Esophagus squamous epithelium (tissue), 5 donors: ENCODE measurements around the gene EHD4. TPM values are rescaled to one million over a fixed set of nuclear protein-coding genes. Genes with fewer than 3 reads are reported as not detected.

Source experiments
- DNase-seq: peaks from one replicate; lab custom pipeline; 2025; lab: John Stamatoyannopoulos, UW
- H3K27ac ChIP-seq, 4 donors: fragments of 200-600 bp; sonication (generic); one replicate each; pipeline ENCODE4 v1.5.1; 2016 to 2019; ENCODE audit warnings: mild to moderate bottlenecking in 1 of 4
- H3K27me3 ChIP-seq, 4 donors: fragments of 200-600 bp; sonication (generic); 1 replicate in 3 of 4; 2 replicates in 1 of 4; pipeline versions ENCODE4 v1.5.1 to v1.6.0; 2017 to 2021; ENCODE audit warnings: antibody characterized with exemption in 1 of 4
- H3K36me3 ChIP-seq, 3 donors: fragments of 200-600 bp; sonication (generic); one replicate each; pipeline ENCODE4 v1.5.1; 2016 to 2019
- H3K4me1 ChIP-seq, 3 donors: fragments of 200-600 bp; sonication (generic); one replicate each; pipeline ENCODE4 v1.5.1; 2017 to 2019
- H3K4me3 ChIP-seq, 4 donors: fragments of 200-600 bp; sonication (generic); 1 replicate in 3 of 4; 2 replicates in 1 of 4; pipeline ENCODE4 v1.5.1; 2016 to 2019; ENCODE audit warnings: mild to moderate bottlenecking in 2 of 4, moderate library complexity in 1 of 4
- H3K9me3 ChIP-seq, 3 donors: fragments of 200-600 bp; sonication (generic); one replicate each; pipeline ENCODE4 v1.5.1; 2016 to 2019
- CTCF ChIP-seq, 6 experiments: fragments of 450-650 bp in 4 of 6; fragments of 200-600 bp in 2 of 6; sonication (generic) in 2 of 6; IDR thresholded peaks; one replicate each; pipeline ENCODE4 v1.5.1; 2016 to 2019; ENCODE audit warnings: antibody characterized with exemption in 6 of 6, mild to moderate bottlenecking in 4 of 6, moderate library complexity in 4 of 6
- POLR2A ChIP-seq, 4 donors: fragments of 450-650 bp; IDR thresholded peaks; one replicate each; pipeline ENCODE4 v1.6.1; 2017; ENCODE audit warnings: antibody characterized with exemption in 4 of 4, mild to moderate bottlenecking in 4 of 4, moderate library complexity in 3 of 4
- WGBS, 2 donors: methylation state at CpG; one replicate each; pipeline ENCODE4 v1.1.5; 2018; 5-methylcytosine and 5-hydroxymethylcytosine counted together
- intact Hi-C: fragments of 100-400 bp; cut with DNase I; formaldehyde crosslinking; loops from one replicate; pipeline ENCODE4 v1.15.0; 2022
- total RNA-seq, 4 donors: library from RNA; depleted of rRNA; stranded (reverse); fragments of >200 nt; gene quantifications; one replicate each; pipeline ENCODE4 v1.1.0, GENCODE V29; 2016
- donor health status: DM: yes; HTN: yes; CAD: no.

EHD4 gene
- total RNA-seq, 4 donors from 2014 or later: 25.4 to 45.3 (median 27.8) TPM

GRCh38 chr15:41966414-41966812 lies 5.9 kb downstream of the EHD4 start:
- no peak for DNase-seq
- H3K27ac ChIP-seq: peak overlapping the region in 1 of 4 donors; percentile 43
- H3K4me3 ChIP-seq: no peak overlapping the region
- WGBS, 2 donors: 50 to 57% methylated on average over 1 of the region's 4 CpGs
- H3K36me3 ChIP-seq: no peaks in the 10 kb centered on the region
- H3K27me3 ChIP-seq: no peaks in the 10 kb centered on the region
- H3K4me1 ChIP-seq: peaks cover 8 to 57% (median 12%) of the 10 kb centered on the region in 3 donors
- intact Hi-C loops: no loop called here
- TF ChIP-seq POLR2A (IDR thresholded peaks at IDR 0.05) (no peak), CTCF (IDR thresholded peaks at IDR 0.05) (no peak)
- no peaks in the 10 kb centered on the region for H3K9me3 ChIP-seq

GRCh38 chr15:41965441-41966413 lies 6.6 kb downstream of the EHD4 start:
- Histone ChIP-seq H3K27ac (peak overlapping the region in 1 of 4 donors; percentile 12), H3K9me3 (no peaks in the 10 kb centered on the region), H3K27me3 (no peaks in the 10 kb centered on the region), H3K4me3 (no peak overlapping the region), H3K36me3 (no peaks in the 10 kb centered on the region), H3K4me1 (peaks cover 3 to 50% (median 12%) of the 10 kb centered on the region in 3 donors)
- TF ChIP-seq POLR2A (IDR thresholded peaks at IDR 0.05): no peak
- TF ChIP-seq CTCF (IDR thresholded peaks at IDR 0.05): no peak
- no peak for DNase-seq
- intact Hi-C loops: no loop called here
- WGBS, 2 donors: 75 to 82% methylated on average over 15 of the region's 15 CpGs

- Histone ChIP-seq H3K27ac (no peak overlapping the region), H3K9me3 (no peaks in the 10 kb centered on the region), H3K4me1 (peaks cover 0 to 23% (median 0%) of the 10 kb centered on the region in 3 donors), H3K4me3 (no peak overlapping the region), H3K36me3 (peaks cover 0 to 8% (median 0%) of the 10 kb centered on the region in 3 donors), H3K27me3 (no peaks in the 10 kb centered on the region)
- intact Hi-C loops: no loop called here
- TF ChIP-seq CTCF (IDR thresholded peaks at IDR 0.05): no peak
- TF ChIP-seq POLR2A (IDR thresholded peaks at IDR 0.05): no peak
- DNase-seq: no peak
- WGBS, 2 donors: 29 to 33% methylated on average over 1 of the region's 1 CpG
These were observed 10.7 kb downstream of the EHD4 start for GRCh38 chr15:41961595-41962202.

- no peaks in the 10 kb centered on the region for H3K27me3 ChIP-seq
- peak overlapping the region in 1 of 4 donors; percentile 39 for H3K27ac ChIP-seq
- no peak for DNase-seq
- H3K4me1 ChIP-seq: peaks cover 0 to 22% (median 0%) of the 10 kb centered on the region in 3 donors
- H3K9me3 ChIP-seq: no peaks in the 10 kb centered on the region
- intact Hi-C loops: no loop called here
- 52 to 58% methylated on average over 2 of the region's 2 CpGs for WGBS, 2 donors
- no peak overlapping the region for H3K4me3 ChIP-seq
- peaks cover 0 to 8% (median 0%) of the 10 kb centered on the region in 3 donors for H3K36me3 ChIP-seq
- no peak for TF ChIP-seq POLR2A (IDR thresholded peaks at IDR 0.05)
- no peak for TF ChIP-seq CTCF (IDR thresholded peaks at IDR 0.05)
These were observed 11.3 kb downstream of the EHD4 start for GRCh38 chr15:41961001-41961518.
